Keratinocyte (primary cell): ENCODE data around the gene KCNMA1.

Experiments
- CTCF ChIP-seq, 3 experiments: IDR thresholded peaks in 1 of 3; conservative IDR thresholded peaks in 1 of 3; optimal IDR thresholded peaks in 1 of 3; 2 replicates in 2 of 3; 3 replicates in 1 of 3; pipeline versions ENCODE3 to v1.5.1; 2011; ENCODE audit warnings: low read length in 3 of 3, mild to moderate bottlenecking in 3 of 3, moderate library complexity in 2 of 3, control low read depth in 1 of 3, inconsistent platforms in 1 of 3; ENCODE audit not compliant: insufficient read depth in 2 of 3; ENCODE audit errors: extremely low read depth in 1 of 3
- EZH2 ChIP-seq: IDR thresholded peaks from one replicate; pipeline ENCODE4 v1.6.1; 2012; ENCODE audit warnings: inconsistent platforms, mild to moderate bottlenecking, low read length, moderate library complexity

- no peak for TF ChIP-seq CTCF (optimal IDR thresholded peaks at IDR 0.05 in 1 of 3, IDR thresholded peaks at IDR 0.05 in 1 of 3, conservative IDR thresholded peaks at IDR 0.05 in 1 of 3; ENCODE audit: extremely low read depth in 1 of 3, insufficient read depth in 2 of 3, low read length in 3 of 3)
- TF ChIP-seq EZH2 = no peak
These were observed 135.8 kb downstream of the KCNMA1 start for GRCh38 chr10:77501846-77502261.
